SK-N-SH (cell line): ENCODE data around the gene RTF2. TPM values are rescaled to one million over a fixed set of nuclear protein-coding genes. Genes with fewer than 3 reads are reported as not detected.

Source experiments
- CTCF ChIA-PET: fragments of 300-600, 350-600 bp; formaldehyde crosslinking; extraction: SDS; loops from one replicate; lab custom pipeline; 2021; lab: Yijun Ruan, JAX
- POLR2A ChIA-PET: fragments of 350-600 bp; sonication (Branson Sonifier 250); formaldehyde crosslinking; extraction: SDS; loops from one replicate; lab custom pipeline; 2020; ENCODE audit warnings: antibody characterized with exemption, inconsistent platforms; lab: Yijun Ruan, JAX
- DNase-seq: peaks from one replicate; pipeline ENCODE4 v3.0.0; 2012
- H2AFZ ChIP-seq: fragments of 200-600 bp; sonication (generic); 2 replicates; pipeline ENCODE4 v1.8.1; 2016; ENCODE audit warnings: antibody characterized with exemption, mild to moderate bottlenecking, low read depth
- H3F3A ChIP-seq: fragments of 200-600 bp; sonication (generic); replicated peaks from 2 replicates; pipeline ENCODE3; 2016; ENCODE audit warnings: antibody characterized with exemption, mild to moderate bottlenecking; ENCODE audit not compliant: insufficient read depth
- H3K27ac ChIP-seq, 2 experiments: fragments of 200-500 bp in 1 of 2; fragments of 200-600 bp in 1 of 2; sonication (Bioruptor generic) in 1 of 2; sonication (generic), shearing (Covaris generic) in 1 of 2; 2 replicates each; pipeline versions ENCODE4 v1.5.1 to v1.6.1; 2014 to 2016; ENCODE audit warnings: low read depth in 2 of 2, inconsistent platforms in 1 of 2, low read length in 1 of 2, mild to moderate bottlenecking in 1 of 2, mixed read lengths in 1 of 2
- H3K27me3 ChIP-seq: fragments of 200-600 bp; sonication (generic), shearing (Covaris generic); 2 replicates; pipeline ENCODE4 v1.6.1; 2016; ENCODE audit warnings: mixed run types; ENCODE audit not compliant: insufficient read depth
- H3K36me3 ChIP-seq, 2 experiments: fragments of 200-500 bp in 1 of 2; fragments of 200-600 bp in 1 of 2; sonication (Bioruptor generic) in 1 of 2; sonication (generic) in 1 of 2; replicated peaks in 1 of 2; 2 replicates each; pipeline versions ENCODE3 to v1.5.1; 2014 to 2016; ENCODE audit warnings: low read length in 1 of 2, mild to moderate bottlenecking in 1 of 2; ENCODE audit not compliant: insufficient read depth in 2 of 2, control insufficient read depth in 1 of 2
- H3K4me1 ChIP-seq, 2 experiments: fragments of 200-500 bp in 1 of 2; fragments of 200-600 bp in 1 of 2; sonication (Bioruptor generic) in 1 of 2; sonication (generic), shearing (Covaris generic) in 1 of 2; 2 replicates each; pipeline versions ENCODE4 v1.5.1 to v1.6.1; 2014 to 2016; ENCODE audit warnings: low read depth in 1 of 2, low read length in 1 of 2, mixed run types in 1 of 2; ENCODE audit not compliant: insufficient read depth in 2 of 2, control insufficient read depth in 1 of 2
- H3K4me2 ChIP-seq: fragments of 200-600 bp; sonication (generic), shearing (Covaris generic); 2 replicates; pipeline ENCODE4 v1.6.1; 2017; ENCODE audit warnings: mixed run types
- H3K4me3 ChIP-seq, 2 experiments: fragments of 200-500 bp in 1 of 2; fragments of 200-600 bp in 1 of 2; sonication (Bioruptor generic) in 1 of 2; sonication (generic), shearing (Covaris generic) in 1 of 2; 2 replicates each; pipeline versions ENCODE4 v1.5.1 to v1.8.1; 2014 to 2016; ENCODE audit warnings: low read depth in 2 of 2, inconsistent platforms in 1 of 2, low read length in 1 of 2, mild to moderate bottlenecking in 1 of 2, mixed read lengths in 1 of 2, moderate library complexity in 1 of 2
- H3K79me2 ChIP-seq: fragments of 200-600 bp; sonication (generic); 2 replicates; pipeline ENCODE4 v1.8.1; 2017; ENCODE audit warnings: mild to moderate bottlenecking; ENCODE audit not compliant: insufficient read depth
- H3K9ac ChIP-seq: fragments of 200-600 bp; sonication (generic); 2 replicates; pipeline ENCODE4 v1.6.1; 2017; ENCODE audit warnings: mixed run types
- H3K9me2 ChIP-seq: fragments of 200-600 bp; sonication (generic); 2 replicates; pipeline ENCODE4 v1.6.1; 2017; ENCODE audit warnings: mixed run types
- H3K9me3 ChIP-seq: fragments of 200-600 bp; sonication (generic); 2 replicates; pipeline ENCODE4 v1.6.1; 2017; ENCODE audit warnings: mixed run types, mild to moderate bottlenecking, moderate library complexity
- H4K20me1 ChIP-seq: fragments of 200-600 bp; sonication (generic); 2 replicates; pipeline ENCODE4 v1.6.1; 2017; ENCODE audit warnings: mild to moderate bottlenecking, mixed run types; ENCODE audit not compliant: insufficient read depth
- ELF1 ChIP-seq: IDR thresholded peaks from 2 replicates; pipeline ENCODE4 v1.4.0; 2012
- EZH2phosphoT487 ChIP-seq: fragments of 200-600 bp; sonication (generic); IDR thresholded peaks from 2 replicates; pipeline ENCODE4 v1.6.1; 2017; ENCODE audit warnings: low read depth, mixed run types, mild to moderate bottlenecking, antibody characterized with exemption, moderate library complexity, borderline replicate concordance
- GATA2 ChIP-seq: sonication (generic); formaldehyde crosslinking; IDR thresholded peaks from 2 replicates; pipeline ENCODE4 v1.5.0; 2020; ENCODE audit warnings: mild to moderate bottlenecking, missing genetic modification reagents
- MAX ChIP-seq: IDR thresholded peaks from 2 replicates; pipeline ENCODE4 v1.4.0; 2012; ENCODE audit warnings: low read depth
- REST ChIP-seq: IDR thresholded peaks from 2 replicates; pipeline ENCODE4 v1.6.1; 2012; ENCODE audit warnings: mild to moderate bottlenecking, low read depth, low read length, moderate library complexity
- RFX5 ChIP-seq: IDR thresholded peaks from 2 replicates; pipeline ENCODE4 v1.6.1; 2012; ENCODE audit warnings: mild to moderate bottlenecking, improper control_type of control experiment, low read length
- SIN3A ChIP-seq: IDR thresholded peaks from 2 replicates; pipeline ENCODE4 v1.6.1; 2012; ENCODE audit warnings: low read depth, mild to moderate bottlenecking, low read length, moderate library complexity, borderline replicate concordance
- SMC3 ChIP-seq: IDR thresholded peaks from 2 replicates; pipeline ENCODE4 v1.6.1; 2012; ENCODE audit warnings: low read depth, low read length, improper control_type of control experiment
- USF1 ChIP-seq: IDR thresholded peaks from 2 replicates; pipeline ENCODE4 v1.4.0; 2012; ENCODE audit warnings: low read depth, borderline replicate concordance
- USF2 ChIP-seq: fragments of 150-350 bp; IDR thresholded peaks from 2 replicates; pipeline ENCODE4 v1.6.1; 2017; ENCODE audit warnings: antibody characterized with exemption, low read length, low read depth, borderline replicate concordance
- WGBS: methylation state at CpG from one replicate; pipeline ENCODE4 v1.1.6; 2017; ENCODE audit warnings: low lambda C conversion rate; 5-methylcytosine and 5-hydroxymethylcytosine counted together
- polyA plus RNA-seq, 3 experiments: library from polyadenylated mRNA; depleted of rRNA; stranded (reverse); fragments of >200 nt; gene quantifications; 2 replicates each; pipeline ENCODE4 v1.2.3, GENCODE V29; 2012

RTF2 gene
- polyA plus RNA-seq, 1 of the 3 experiments (the other 2 are of a cell fraction), result 78.2 TPM

GRCh38 chr20:56440346-56441007 lies 27.9 kb upstream of the RTF2 start:
- ChIA-PET POLR2A (no interaction called here), CTCF (no interaction called here)
- Histone ChIP-seq H3K4me2 (no peak overlapping the region; the same call in 1 of the 2 replicates), H4K20me1 (no peaks in the 10 kb centered on the region), H3K79me2 (no peaks in the 10 kb centered on the region), H3K36me3 (no peaks in the 10 kb centered on the region), H3K9me2 (no peaks in the 10 kb centered on the region), H3K4me1 (peaks cover 2 to 6% of the 10 kb centered on the region in 2 experiments; a peak in 2 of 4 replicates), H3K27ac (peak overlapping the region; percentile 36 to 75; a peak in 3 of 4 replicates), H3K27me3 (no peaks in the 10 kb centered on the region), H3K9me3 (no peaks in the 10 kb centered on the region), H3F3A (peaks cover 17% of the 10 kb centered on the region), H3K4me3 (no peak overlapping the region), H3K9ac (no peak overlapping the region), H2AFZ (peak overlapping the region; percentile 70; the same call in 1 of the 2 replicates)
- no peak for TF ChIP-seq SIN3A
- TF ChIP-seq GATA2, result no peak
- no peak for TF ChIP-seq ELF1
- TF ChIP-seq SMC3, result no peak
- TF ChIP-seq EZH2phosphoT487, result no peak
- TF ChIP-seq USF2, result no peak
- TF ChIP-seq MAX, result no peak
- TF ChIP-seq REST, result no peak
- TF ChIP-seq USF1, result no peak
- TF ChIP-seq RFX5, result no peak
- 63% methylated on average over 3 of the region's 4 CpGs for WGBS
- DNase-seq, result no peak
